ENCODE results near the gene PLAU.
A peak's percentile ranks its signal among the peaks of the same experiment; 100 is the strongest.

The PLAU gene

DNA sequence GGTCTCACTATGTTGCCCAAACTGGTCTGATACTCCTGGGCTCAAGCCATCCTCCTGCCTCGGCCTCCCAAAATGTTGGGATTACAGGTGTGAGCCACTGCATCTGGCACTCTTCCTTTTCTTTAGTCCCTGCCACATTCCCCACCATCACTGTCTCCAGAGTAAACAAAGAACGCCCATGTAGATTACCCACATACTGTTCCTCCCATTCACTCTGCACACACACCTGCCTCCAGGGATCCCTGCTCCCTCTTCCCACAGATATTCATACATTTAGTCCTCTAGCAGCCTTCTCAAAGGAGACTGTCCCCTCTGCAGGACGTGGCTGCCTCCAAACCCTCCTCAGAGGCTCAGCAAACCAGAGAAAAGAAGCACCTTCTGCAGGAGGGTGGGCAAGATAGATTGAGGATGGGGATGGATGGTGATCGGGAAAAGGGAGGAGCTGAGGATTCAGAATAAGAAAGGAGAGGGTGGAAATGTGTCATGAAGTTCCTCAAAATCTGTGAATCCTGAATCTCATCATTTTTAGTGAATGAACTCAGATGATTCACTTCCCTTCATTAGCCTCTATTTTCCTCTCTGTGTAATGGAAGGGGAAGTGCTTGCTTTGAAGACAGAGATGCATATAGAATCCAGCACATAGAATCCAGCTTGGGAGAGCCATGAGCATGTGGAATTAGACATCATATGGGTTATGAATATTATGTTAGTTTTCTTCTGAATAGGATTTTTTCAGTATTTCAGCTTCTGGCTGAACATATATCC, 5.5 kb upstream of the PLAU start:
- in situ Hi-C loops (cut with HindIII; ENCODE audit: low pct_ligation_motif_present, low sequenced_read_pairs): no loop called here
- TF ChIP-seq, protein P1, sequence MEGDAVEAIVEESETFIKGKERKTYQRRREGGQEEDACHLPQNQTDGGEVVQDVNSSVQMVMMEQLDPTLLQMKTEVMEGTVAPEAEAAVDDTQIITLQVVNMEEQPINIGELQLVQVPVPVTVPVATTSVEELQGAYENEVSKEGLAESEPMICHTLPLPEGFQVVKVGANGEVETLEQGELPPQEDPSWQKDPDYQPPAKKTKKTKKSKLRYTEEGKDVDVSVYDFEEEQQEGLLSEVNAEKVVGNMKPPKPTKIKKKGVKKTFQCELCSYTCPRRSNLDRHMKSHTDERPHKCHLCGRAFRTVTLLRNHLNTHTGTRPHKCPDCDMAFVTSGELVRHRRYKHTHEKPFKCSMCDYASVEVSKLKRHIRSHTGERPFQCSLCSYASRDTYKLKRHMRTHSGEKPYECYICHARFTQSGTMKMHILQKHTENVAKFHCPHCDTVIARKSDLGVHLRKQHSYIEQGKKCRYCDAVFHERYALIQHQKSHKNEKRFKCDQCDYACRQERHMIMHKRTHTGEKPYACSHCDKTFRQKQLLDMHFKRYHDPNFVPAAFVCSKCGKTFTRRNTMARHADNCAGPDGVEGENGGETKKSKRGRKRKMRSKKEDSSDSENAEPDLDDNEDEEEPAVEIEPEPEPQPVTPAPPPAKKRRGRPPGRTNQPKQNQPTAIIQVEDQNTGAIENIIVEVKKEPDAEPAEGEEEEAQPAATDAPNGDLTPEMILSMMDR (IDR thresholded peaks at IDR 0.05; ENCODE audit: low read depth, low read length, missing control alignments): no peak
- no peaks in the 10 kb centered on the region for H3K36me3 ChIP-seq (replicated peaks)
- H3K4me3 ChIP-seq (ENCODE audit: low read depth, low read length): no peak overlapping the region
- H3K27ac ChIP-seq: peak overlapping the region; percentile 89
- DNase-seq: no peak
- no peaks in the 10 kb centered on the region for H3K27me3 ChIP-seq (replicated peaks)

DNA sequence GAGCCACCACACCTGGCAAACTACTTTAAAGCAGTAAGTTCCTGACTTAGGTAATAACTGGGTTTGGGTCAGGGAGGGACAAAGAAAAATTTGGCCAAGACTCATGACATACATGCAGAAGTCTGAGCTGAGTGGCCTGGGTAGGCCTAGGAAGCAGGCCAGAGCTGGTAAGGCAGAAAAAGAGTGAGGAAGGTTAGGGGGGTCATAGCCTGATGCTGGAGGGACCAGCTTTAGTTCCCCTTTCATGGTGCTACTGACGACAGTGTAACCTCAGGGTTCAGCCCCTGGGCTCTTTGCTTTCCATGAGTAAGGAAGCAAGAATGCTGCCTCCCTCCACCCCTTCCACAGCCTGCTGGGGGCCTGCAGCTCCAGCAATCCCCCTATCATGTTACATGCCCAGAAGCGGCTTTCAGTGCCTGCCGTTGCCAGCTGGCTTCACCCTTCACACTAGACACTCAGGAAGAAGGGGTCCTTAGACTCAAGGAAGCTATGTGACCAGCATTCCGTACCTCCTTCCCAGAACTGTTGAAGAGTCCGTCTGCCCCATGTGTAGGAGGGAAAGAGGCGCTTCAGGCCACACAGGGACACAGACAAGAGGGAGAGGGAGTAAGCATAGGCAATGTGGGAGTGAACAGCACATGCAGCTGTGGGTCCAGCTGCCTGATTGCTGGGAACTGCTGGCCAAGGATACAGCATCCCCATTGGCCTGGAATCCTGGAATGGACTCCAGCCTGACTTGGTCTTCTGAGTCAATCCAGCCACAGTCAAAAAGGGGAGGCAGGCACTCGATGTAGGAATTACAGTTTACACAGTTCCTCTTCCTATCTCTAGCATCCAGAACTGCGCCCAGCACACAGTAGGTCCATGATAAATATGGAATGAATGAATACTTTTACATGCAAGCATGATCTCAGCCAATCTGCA, 4.1 kb upstream of the PLAU start:
- Histone ChIP-seq H3K27me3 (replicated peaks) (no peaks in the 10 kb centered on the region), H3K36me3 (replicated peaks) (no peaks in the 10 kb centered on the region), H3K27ac (peak overlapping the region; percentile 89), H3K4me3 (ENCODE audit: low read depth, low read length) (no peak overlapping the region)
- in situ Hi-C loops (cut with HindIII; ENCODE audit: low pct_ligation_motif_present, low sequenced_read_pairs): no loop called here
- TF ChIP-seq, protein P1 (IDR thresholded peaks at IDR 0.05; ENCODE audit: low read depth, low read length, missing control alignments): peak; percentile 14
- DNase-seq: peak; percentile 94

DNA sequence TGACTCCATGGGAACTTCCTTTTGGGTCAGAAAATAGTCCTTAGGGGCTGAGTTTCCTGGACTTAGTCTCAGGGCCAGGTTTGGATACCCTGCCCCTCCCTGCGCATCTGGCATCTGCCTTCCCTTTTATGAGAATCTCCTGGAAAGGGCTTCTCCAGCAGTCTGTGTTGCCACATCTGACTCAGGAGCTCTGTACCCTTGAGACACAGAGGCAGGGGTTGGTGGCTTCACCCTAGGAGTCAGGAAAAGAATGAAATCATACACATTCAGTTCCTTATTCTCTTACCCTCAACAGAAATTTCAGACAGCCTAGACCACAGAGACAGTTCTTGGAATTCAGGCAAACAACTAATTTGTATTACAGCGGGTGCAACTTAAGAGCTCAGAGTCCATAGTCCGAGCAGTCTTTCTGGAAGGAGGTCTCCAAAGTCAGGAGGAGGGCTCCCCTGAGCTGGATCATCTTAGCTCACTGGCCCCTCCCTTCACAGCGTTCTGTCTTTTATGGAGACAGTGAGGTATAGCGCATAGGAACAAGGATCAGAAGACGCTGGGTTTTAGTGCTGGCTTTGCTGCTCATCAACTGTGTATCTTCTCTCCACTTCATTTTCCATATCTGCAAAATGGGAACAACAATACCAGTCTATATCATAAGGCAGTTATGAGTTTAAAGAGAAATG, 3.0 kb upstream of the PLAU start:
- in situ Hi-C loops (cut with HindIII; ENCODE audit: low pct_ligation_motif_present, low sequenced_read_pairs): no loop called here
- Histone ChIP-seq H3K27ac (peak overlapping the region; percentile 89), H3K36me3 (replicated peaks) (peaks cover 2% of the 10 kb centered on the region), H3K27me3 (replicated peaks) (no peaks in the 10 kb centered on the region), H3K4me3 (ENCODE audit: low read depth, low read length) (no peak overlapping the region)
- TF ChIP-seq, protein P1 (IDR thresholded peaks at IDR 0.05; ENCODE audit: low read depth, low read length, missing control alignments): no peak
- DNase-seq: peak; percentile 66

DNA sequence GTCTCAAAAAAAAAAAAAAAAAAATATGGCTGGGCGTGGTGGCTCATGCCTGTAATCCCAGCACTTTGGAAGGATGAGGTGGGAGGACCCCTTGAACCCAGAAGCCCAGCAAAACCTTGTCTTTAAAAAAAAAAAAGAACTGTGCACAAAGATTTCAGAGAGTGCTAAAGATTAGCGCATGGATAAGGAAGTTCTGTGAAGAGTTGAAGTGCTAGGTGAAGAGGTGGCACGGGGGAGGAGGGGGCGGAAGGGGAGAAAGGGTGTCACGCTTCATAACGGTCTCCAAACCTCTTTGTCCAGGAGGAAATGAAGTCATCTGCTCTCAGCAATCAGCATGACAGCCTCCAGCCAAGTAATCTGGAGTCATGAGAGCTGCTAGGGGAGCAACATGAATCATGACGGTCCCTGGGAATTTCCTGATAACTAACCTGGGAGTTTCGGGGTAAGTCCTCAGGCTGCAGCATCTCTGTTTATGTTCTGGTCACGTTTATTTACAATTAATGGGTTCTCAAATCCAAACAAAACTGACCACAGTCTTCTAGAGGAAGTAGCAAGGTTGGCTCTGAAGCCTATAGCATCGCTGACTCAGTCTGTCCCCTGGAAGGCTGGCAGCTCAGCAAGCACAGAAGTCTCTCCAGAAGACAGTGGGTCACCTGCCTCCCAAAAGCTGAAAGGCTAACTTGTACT, 1.9 kb upstream of the PLAU start:
- peaks cover 12% of the 10 kb centered on the region for H3K36me3 ChIP-seq (replicated peaks)
- no peak overlapping the region for H3K4me3 ChIP-seq (ENCODE audit: low read depth, low read length)
- in situ Hi-C loops (cut with HindIII; ENCODE audit: low pct_ligation_motif_present, low sequenced_read_pairs): no loop called here
- H3K27ac ChIP-seq: peak overlapping the region; percentile 89
- no peaks in the 10 kb centered on the region for H3K27me3 ChIP-seq (replicated peaks)
- peak; percentile 93 for DNase-seq
- TF ChIP-seq, protein P1 (IDR thresholded peaks at IDR 0.05; ENCODE audit: low read depth, low read length, missing control alignments): no peak

DNA sequence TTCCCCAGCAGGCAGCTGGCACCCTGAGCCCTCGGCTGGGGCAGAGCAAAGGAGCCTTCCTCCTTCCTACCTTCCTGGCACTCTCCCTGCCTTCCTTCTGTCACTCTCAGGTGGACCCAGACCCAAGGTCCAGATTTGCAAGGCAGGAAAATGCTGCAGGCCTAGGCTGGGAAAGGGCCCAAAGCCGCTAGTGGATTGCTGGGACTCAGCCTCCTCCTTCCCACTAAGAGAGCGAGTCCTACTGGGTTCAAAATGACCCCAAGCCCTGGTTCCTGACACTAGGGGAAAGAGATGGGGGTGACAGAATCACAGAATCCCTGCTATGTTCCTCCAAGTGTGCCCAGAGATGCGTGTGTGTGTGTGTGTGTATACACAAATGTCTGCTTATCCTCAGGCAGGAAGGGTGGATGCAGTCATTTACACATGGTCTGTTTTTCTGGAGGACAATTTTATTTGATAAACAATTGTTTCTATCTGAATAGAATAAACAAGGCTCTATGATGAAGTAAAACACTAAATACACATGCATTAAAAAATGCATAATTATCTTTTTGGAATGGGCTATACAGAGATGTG, 1.3 kb upstream of the PLAU start:
- in situ Hi-C loops (cut with HindIII; ENCODE audit: low pct_ligation_motif_present, low sequenced_read_pairs): no loop called here
- peaks cover 18% of the 10 kb centered on the region for H3K36me3 ChIP-seq (replicated peaks)
- DNase-seq: no peak
- H3K4me3 ChIP-seq (ENCODE audit: low read depth, low read length): no peak overlapping the region
- H3K27ac ChIP-seq: peak overlapping the region; percentile 89
- TF ChIP-seq, protein P1 (IDR thresholded peaks at IDR 0.05; ENCODE audit: low read depth, low read length, missing control alignments): no peak
- no peaks in the 10 kb centered on the region for H3K27me3 ChIP-seq (replicated peaks)
